Measurements from ENCODE around the gene MRPS15. TPM values are rescaled to one million over a fixed set of nuclear protein-coding genes. Genes with fewer than 3 reads are reported as not detected.

Gene MRPS15
- total and polyA plus RNA-seq, 2 of the 13 experiments (the other 11 are each of a cell fraction or from before 2014, with no cell fraction given) = 59.0 to 113 TPM

- Histone ChIP-seq H3K9me3 (ENCODE audit: low read length) (no peaks in the 10 kb centered on the region), H3K79me2 (ENCODE audit: insufficient read depth, low read length) (no peaks in the 10 kb centered on the region), H2AFZ (ENCODE audit: low read length) (no peak overlapping the region), H3K9ac (ENCODE audit: insufficient read depth, low read depth, low read length) (no peak overlapping the region), H3K4me3 (replicated peaks in 1 of 3; ENCODE audit: insufficient read depth in 1 of 3, low read depth in 2 of 3, low read length in 3 of 3) (no peak overlapping the region), H3K36me3 (replicated peaks in 1 of 2; ENCODE audit: control insufficient read depth in 1 of 2, insufficient read depth in 2 of 2, low read length in 2 of 2) (no peaks in the 10 kb centered on the region), H4K20me1 (ENCODE audit: insufficient read depth, low read length) (no peaks in the 10 kb centered on the region), H3K27ac (ENCODE audit: extremely low read length, insufficient read depth, low read length) (no peak overlapping the region), H3K4me1 (ENCODE audit: insufficient read depth, low read length) (peaks cover 55% of the 10 kb centered on the region), H3K27me3 (ENCODE audit: control insufficient read depth in 1 of 2, insufficient read depth in 2 of 2, low read length in 2 of 2) (peaks cover 1 to 5% of the 10 kb centered on the region in 2 experiments; a peak in 2 of 5 replicates), H3K4me2 (ENCODE audit: low read depth, low read length) (no peak overlapping the region)
- WGBS (ENCODE audit: low lambda C conversion rate) = 60% methylated on average over 11 of the region's 15 CpGs
- ChIA-PET CTCF (ENCODE audit: low intra/inter-chr PET ratio, low total read pairs) (no interaction called here), POLR2A (no interaction called here)
- ATAC-seq (no peak), FAIRE-seq (no peak), DNase-seq (ENCODE audit: low spot score) (no peak)
- intact Hi-C loops (cut with micrococcal nuclease; ENCODE audit: unreplicated experiment) (no loop called here), in situ Hi-C loops (cut with HindIII; ENCODE audit: extremely low pct_ligation_motif_present, low pct_unique_long_range_greater_than_20kb) (no loop called here)
- TF ChIP-seq HCFC1 (IDR thresholded peaks at IDR 0.05; ENCODE audit: low read depth, low read length) (no peak), DNMT1 (CRISPR knock-in tag; IDR thresholded peaks at IDR 0.05) (no peak), ZMYM3 (CRISPR knock-in tag; IDR thresholded peaks at IDR 0.05) (0 out of 2 replicates have a peak, but pooled peaks have one; percentile 45), ZNF550 (CRISPR knock-in tag; IDR thresholded peaks at IDR 0.05; ENCODE audit: borderline replicate concordance) (no peak), ZNF121 (CRISPR knock-in tag; IDR thresholded peaks at IDR 0.05) (peak; percentile 62), SUZ12 (IDR thresholded peaks at IDR 0.05; ENCODE audit: low read depth, low read length) (no peak), RBAK (CRISPR knock-in tag; IDR thresholded peaks at IDR 0.05) (no peak), TFE3 (CRISPR knock-in tag; IDR thresholded peaks at IDR 0.05) (no peak), ZFP36L2 (CRISPR knock-in tag; IDR thresholded peaks at IDR 0.05) (no peak), ZZZ3 (CRISPR knock-in tag; IDR thresholded peaks at IDR 0.05; ENCODE audit: borderline replicate concordance) (no peak), STAT6 (CRISPR knock-in tag; IDR thresholded peaks at IDR 0.05; ENCODE audit: borderline replicate concordance) (no peak), HMG20B (CRISPR knock-in tag; conservative IDR thresholded peaks at IDR 0.05) (no peak), ADNP (CRISPR knock-in tag; IDR thresholded peaks at IDR 0.05) (no peak)
- no TSS peak for BruUV-seq (replicated peaks)
Observed at GRCh38 chr1:36511804-36512798, 47.9 kb upstream of the MRPS15 start.

Measured in HepG2 (cell line).